GM20000 (cell line): ENCODE results near the gene FRMD4A.
A peak's percentile ranks its signal among the peaks of the same experiment; 100 is the strongest.

Experiments
- DNase-seq: peaks from one replicate; pipeline ENCODE4 v3.0.0; 2012; ENCODE audit warnings: low spot score
- CTCF ChIP-seq: IDR thresholded peaks from 2 replicates; pipeline ENCODE4 v1.5.1; 2012; ENCODE audit warnings: mild to moderate bottlenecking, control low read depth; ENCODE audit errors: extremely low read depth, missing control alignments

The FRMD4A gene

GRCh38 chr10:13658871-13659685 is 671.6 kb downstream of the FRMD4A start:
- DNase-seq: peak; percentile 44
- TF ChIP-seq CTCF: no peak

- peak; percentile 54 for DNase-seq
- no peak for TF ChIP-seq CTCF
Measured at GRCh38 chr10:13658264-13658663, 672.5 kb downstream of the FRMD4A start.

- DNase-seq: peak; percentile 50
- no peak for TF ChIP-seq CTCF
Measured at GRCh38 chr10:13657101-13657680, 673.5 kb downstream of the FRMD4A start.

GRCh38 chr10:13656337-13657100 is 674.2 kb downstream of the FRMD4A start:
- DNase-seq: no peak

GRCh38 chr10:13654846-13655245 is 675.9 kb downstream of the FRMD4A start:
- no peak for DNase-seq
- TF ChIP-seq CTCF: no peak

More at GRCh38 chr10:13656337-13657100, 674.2 kb downstream of the FRMD4A start:
- no peak for TF ChIP-seq CTCF

GRCh38 chr10:13654118-13654830 is 676.5 kb downstream of the FRMD4A start:
- no peak for TF ChIP-seq CTCF
- DNase-seq: no peak

GRCh38 chr10:13652860-13653259 is 677.9 kb downstream of the FRMD4A start:
- no peak for DNase-seq
- no peak for TF ChIP-seq CTCF
